ENCODE data around the gene ZNF587. TPM values are rescaled to one million over a fixed set of nuclear protein-coding genes. Genes with fewer than 3 reads are reported as not detected.
A peak's percentile ranks its signal among the peaks of the same experiment; 100 is the strongest.
"Not testable (repeated sequence)": the region's sequence is repeated elsewhere in the genome, so short reads cannot be mapped to it uniquely, and the experiment has no call there.

ZNF587 gene
- total RNA-seq = 15.4 and 15.7 TPM in 2 replicates

- DNase-seq (ENCODE audit: low read depth in 2 of 2) = peak; percentile 74 to 89
Measured at GRCh38 chr19:57849666-57850473, at the start of gene ZNF587. TSS of gene ZNF587 (plus strand) at chr19:57849859. CDS start at chr19:57850039, 180 bp downstream.

DNA sequence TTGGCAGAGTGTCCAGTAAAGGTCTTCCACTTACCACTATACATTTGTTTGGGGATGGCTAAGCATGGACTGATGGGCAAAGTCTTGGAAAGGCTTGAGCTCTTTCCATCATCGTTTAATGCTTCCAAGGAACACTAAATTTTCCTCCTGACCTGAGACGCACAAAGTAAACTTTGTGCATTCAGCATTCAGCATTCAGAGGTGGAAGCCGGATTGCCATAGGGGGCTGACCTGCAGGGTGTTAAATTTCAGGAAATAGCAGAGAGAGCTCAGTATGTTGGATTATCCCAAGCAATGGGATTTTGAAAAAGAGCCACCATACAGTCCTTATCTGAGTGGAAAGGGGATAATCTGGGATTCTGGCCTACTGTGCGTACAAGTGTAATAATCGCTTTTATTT lies 49.0 kb upstream of the ZNF587 start:
- no peak for DNase-seq (ENCODE audit: low read depth in 2 of 2)

- DNase-seq (ENCODE audit: low read depth in 2 of 2) = no peak
Measured at GRCh38 chr19:57802269-57802668, 47.4 kb upstream of the ZNF587 start.

DNA sequence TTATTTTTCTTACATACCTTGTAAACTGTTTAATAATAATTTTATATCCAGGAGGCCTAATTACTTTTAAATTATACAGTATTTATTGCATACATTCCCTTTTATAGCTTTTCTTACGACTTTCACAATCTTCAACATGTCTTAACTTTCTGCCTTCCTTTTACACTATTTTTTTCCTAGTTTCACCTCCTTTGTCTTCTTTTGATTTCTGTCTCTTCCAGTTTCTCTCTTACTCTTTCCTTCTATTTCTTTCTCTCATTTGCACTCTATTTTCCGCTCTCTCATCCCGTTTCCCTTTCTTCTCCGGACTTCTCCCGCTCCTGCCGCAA lies 46.4 kb upstream of the ZNF587 start:
- no peak for DNase-seq (ENCODE audit: low read depth in 2 of 2)

GRCh38 chr19:57803594-57804325 lies 45.9 kb upstream of the ZNF587 start:
- DNase-seq (ENCODE audit: low read depth in 2 of 2) = peak in 1 of 2 donors; percentile 48

- no peak for DNase-seq (ENCODE audit: low read depth in 2 of 2)
Measured at GRCh38 chr19:57807541-57807940, 42.1 kb upstream of the ZNF587 start.

DNA sequence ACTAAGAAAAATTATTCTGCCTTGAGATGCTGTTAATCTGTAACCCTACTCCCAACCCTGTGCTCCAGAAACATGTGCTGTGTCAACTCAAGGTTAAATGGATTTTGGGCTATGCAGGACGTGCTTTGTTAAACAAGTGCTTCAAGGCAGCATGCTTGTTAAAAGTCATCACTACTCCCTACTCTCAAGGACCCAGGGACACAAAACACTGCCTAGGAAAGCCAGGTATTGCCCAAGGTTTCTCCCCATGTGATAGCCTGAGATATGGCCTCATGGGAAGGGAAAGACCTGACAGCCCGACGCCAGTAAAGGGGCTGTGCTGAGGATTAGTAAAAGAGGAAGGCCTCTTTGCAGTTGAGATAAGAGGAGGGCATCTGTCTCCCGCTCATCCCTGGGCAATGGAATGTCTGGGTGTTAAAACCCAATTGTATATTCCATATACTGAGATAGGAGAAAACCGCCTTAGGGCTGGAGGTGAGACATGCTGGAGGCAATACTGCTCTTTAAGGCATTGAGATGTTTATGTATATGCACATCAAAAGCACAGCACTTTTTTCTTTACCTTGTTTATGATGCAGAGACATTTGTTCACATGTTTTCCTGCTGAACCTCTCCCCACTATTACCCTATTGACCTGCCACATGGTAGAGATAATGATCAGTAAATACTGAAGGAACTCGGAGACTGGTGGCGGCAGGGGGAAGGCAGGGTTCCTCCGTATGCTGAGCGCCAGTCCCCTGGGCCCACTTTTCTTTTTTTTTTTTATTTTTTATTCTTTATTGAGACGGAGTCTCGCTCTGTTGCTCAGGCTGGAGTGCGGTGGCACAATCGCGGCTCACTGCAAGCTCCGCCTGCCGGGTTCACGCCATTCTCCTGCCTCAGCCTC lies 39.0 kb upstream of the ZNF587 start:
- not testable (repeated sequence) for DNase-seq (ENCODE audit: low read depth in 2 of 2)

DNA sequence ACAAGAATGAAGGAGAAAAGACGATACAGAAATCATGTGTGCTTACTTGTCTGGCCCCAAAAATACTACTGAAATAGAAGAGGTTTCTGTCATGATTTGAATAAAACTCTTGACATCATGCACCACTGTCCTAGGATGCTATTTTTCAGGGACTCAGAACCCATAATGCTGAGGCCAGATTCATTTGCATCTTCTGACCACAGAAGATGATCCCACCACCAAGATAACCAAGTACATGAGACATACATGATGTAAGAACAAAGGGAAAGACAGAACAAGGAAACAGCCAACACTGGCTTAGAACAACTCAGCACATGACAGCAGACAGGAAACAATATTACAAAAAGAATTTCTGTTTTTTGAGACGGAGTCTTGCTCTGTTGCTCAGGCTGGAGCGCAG lies 37.4 kb upstream of the ZNF587 start:
- no peak for DNase-seq (ENCODE audit: low read depth in 2 of 2)

- not testable (repeated sequence) for DNase-seq (ENCODE audit: low read depth in 2 of 2)
Measured at GRCh38 chr19:57812975-57813820, 36.5 kb upstream of the ZNF587 start.

DNA sequence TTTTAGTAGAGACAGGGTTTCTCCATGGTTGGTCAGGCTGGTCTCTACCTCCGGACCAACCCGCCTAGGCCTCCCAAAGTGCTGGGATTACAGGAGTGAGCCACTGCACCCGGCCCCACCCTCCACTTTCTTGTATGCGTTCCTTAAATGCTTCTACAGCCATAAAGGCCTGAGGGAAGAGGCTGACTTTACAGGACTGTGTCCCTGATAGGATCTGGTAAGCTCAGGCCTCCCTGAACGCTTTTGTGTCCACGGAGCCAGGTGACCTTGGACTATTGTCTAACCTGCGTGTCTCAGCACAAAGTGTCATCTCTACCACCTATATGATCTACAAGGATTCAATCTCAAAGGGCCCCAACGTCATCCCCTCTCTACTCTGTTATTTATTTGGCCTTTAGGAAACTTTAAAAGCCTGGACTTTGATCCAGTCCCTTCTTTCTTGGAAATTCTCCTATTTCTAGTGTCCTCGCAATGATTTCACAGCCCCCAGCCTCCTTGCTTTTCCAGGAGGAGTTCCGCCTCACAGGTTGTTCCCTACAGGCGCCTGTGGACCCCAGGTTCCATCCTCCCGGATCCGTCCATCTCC lies 35.6 kb upstream of the ZNF587 start:
- no peak for DNase-seq (ENCODE audit: low read depth in 2 of 2)

DNA sequence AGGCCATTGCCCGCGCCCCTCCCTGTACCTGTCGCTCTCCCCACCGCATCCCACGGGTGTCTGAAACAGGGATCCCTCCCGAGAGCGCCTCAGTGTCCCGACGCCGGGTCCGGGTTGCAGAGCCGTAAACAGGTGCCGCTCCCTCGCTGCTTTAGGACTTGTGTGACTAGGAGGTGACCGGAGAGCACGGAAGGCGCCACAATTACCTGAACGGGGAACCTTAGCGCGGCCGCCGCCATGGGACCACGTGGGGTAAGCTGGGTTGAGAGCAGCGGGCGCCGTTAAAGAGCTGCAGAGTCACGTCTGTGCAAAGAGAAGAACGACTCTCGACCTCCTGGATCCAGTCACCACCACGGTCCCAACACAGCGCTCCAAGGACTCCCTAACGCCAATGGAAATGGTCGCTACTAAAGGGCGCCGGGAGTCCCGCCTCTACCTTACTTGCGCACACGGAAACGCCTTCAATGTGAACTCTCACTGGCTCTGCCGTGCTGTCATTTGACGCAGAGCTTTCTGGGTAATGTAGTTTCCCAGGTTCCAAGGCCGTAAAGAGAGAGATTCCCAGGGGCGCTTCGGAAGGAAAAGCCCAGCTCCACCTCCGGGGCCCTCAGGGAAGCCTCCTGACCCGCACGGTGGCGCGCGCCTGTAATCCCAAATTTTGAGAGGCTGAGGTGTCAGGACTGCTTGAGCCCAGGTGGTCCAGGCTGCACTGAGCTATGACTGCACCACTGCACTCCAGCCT lies 35.0 kb upstream of the ZNF587 start, which contains the start of gene ZNF552:
Gene ZNF552 (minus strand): TSS at position 409 of the 742 bp plus-strand sequence. CDS start 170 bp downstream, at position 239.
- DNase-seq (ENCODE audit: low read depth in 2 of 2) = peak; percentile 87 to 94

- DNase-seq (ENCODE audit: low read depth in 2 of 2) = no peak
Measured at GRCh38 chr19:57815247-57816075, 34.2 kb upstream of the ZNF587 start.

DNA sequence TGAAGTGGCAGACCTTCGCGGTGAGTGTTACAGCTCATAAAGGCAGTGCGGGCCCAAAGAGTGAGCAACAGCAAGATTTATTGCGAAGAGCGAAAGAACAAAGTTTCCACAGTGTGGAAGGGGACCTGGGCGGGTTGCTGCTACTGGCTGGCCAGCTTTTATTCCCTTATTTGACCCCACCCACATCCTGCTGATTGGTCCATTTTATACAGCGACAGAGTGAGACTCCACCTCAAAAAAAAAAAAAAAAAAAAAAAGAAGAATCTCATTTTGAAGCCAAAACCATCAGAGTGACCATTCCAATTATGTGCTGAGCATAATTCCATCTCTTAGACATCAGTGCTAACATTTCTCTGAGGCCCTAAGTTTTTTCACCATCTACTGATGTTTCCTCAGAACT lies 33.0 kb upstream of the ZNF587 start:
- no peak for DNase-seq (ENCODE audit: low read depth in 2 of 2)

GRCh38 chr19:57817976-57818375 lies 31.7 kb upstream of the ZNF587 start:
- DNase-seq (ENCODE audit: low read depth in 2 of 2) = no peak

- no peak for DNase-seq (ENCODE audit: low read depth in 2 of 2)
Measured at GRCh38 chr19:57818378-57818777, 31.3 kb upstream of the ZNF587 start.

DNA sequence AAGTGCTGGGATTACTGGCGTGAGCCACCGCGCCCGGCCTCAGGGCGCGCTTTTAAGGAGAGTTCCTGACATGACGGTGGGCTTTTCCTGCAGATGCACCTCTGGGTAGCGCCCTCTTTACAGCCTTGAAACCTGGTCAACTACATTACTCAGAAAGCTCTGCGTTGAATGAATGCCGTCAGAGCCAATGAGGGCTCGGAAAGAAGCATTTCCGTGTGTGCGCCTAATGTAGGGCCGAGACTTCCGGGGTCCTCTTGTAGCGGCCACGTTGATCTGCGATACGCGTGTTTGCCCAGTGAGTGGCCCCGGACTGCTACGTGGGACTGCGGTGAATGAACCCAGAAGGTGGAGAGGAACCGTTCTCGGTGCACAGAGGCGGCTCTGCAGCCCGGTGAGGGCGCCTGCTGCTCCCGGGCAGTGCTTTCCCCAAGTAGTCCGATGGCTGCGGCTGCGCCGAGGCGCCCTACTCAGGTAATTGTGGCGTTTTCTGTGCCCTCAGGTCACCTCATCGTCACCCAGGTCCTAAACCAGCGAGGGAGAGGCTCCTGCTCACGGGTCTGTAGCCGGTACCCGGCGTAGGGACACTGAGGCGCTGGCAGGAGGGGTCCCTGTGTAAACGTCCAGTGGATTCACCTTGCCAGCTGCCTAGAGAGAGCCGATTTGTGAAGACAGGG lies 30.0 kb upstream of the ZNF587 start:
- DNase-seq (ENCODE audit: low read depth in 2 of 2) = peak; percentile 48 to 92

- DNase-seq (ENCODE audit: low read depth in 2 of 2) = no peak
Measured at GRCh38 chr19:57820599-57820998, 29.1 kb upstream of the ZNF587 start.

DNA sequence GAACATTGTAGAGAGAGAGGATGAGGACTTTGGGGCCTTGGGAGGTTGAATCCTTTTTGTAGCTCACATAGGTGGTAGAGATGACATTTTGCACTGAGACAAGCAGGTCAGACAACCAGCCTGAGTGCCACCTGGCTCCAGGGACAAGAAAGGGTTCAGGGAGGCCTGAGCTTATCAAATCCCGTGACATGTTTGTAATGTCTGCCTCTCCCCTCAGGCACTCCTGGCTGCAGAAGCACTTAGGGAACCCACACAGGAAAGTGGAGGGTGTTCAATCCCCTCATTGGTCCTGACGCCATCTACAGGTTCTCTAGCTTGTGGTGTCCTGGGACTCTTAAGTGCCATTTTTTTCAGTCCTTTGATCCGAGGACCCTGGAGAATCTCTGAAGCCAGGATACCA lies 28.6 kb upstream of the ZNF587 start:
- DNase-seq (ENCODE audit: low read depth in 2 of 2) = not testable (repeated sequence)

Measured in dermis microvascular lymphatic vessel endothelial cell (primary cell).